K562 (cell line): Measurements from ENCODE around the gene DNASE1L3. TPM values are rescaled to one million over a fixed set of nuclear protein-coding genes. Genes with fewer than 3 reads are reported as not detected.
A peak's percentile ranks its signal among the peaks of the same experiment; 100 is the strongest.

Source experiments
- ATAC-seq: fragments of 200-7000 bp; cut with Tn5 transposase; 3 replicates; pipeline ENCODE4 v1.9.1; 2020; ENCODE audit warnings: moderate library complexity
- BruUV-seq: library from RNA; stranded (reverse); fragments of 400-500 nt; replicated peaks from 2 replicates; lab custom pipeline; 2021; lab: Mats Ljungman, UMichigan
- CTCF ChIA-PET: fragments of 300-600 bp; formaldehyde crosslinking; extraction: SDS; loops from one replicate; lab custom pipeline; 2021; ENCODE audit warnings: low intra/inter-chr PET ratio; lab: Yijun Ruan, JAX
- POLR2A ChIA-PET: fragments of 300-600, 350-650 bp; sonication (Branson Sonifier 250); formaldehyde crosslinking; extraction: SDS; loops from one replicate; lab custom pipeline; 2021; ENCODE audit warnings: antibody characterized with exemption, inconsistent platforms; lab: Yijun Ruan, JAX
- DNase-seq, 4 experiments: peaks; one replicate each; pipeline versions ENCODE4 v3.0.0 to v3.0.0-alpha.2; 2011 to 2018; ENCODE audit warnings: low spot score in 3 of 4, mixed read lengths in 3 of 4; ENCODE audit errors: extremely low read depth in 1 of 4
- FAIRE-seq: peaks from 2 replicates; lab custom pipeline; 2011; peaks lifted over from hg19 to GRCh38; lab: Jason Lieb, UNC
- H2AFZ ChIP-seq: 2 replicates; pipeline ENCODE4 v1.6.0; 2011; ENCODE audit warnings: low read depth, low read length, control low read depth, inconsistent platforms
- H3K27ac ChIP-seq: fragments of 200-600 bp; 3 replicates; pipeline ENCODE4 v1.8.0; 2011; ENCODE audit warnings: low read depth, mild to moderate bottlenecking, control low read depth, inconsistent platforms, low read length, moderate library complexity, mixed read lengths; ENCODE audit errors: extremely low read depth
- H3K27me3 ChIP-seq, 2 experiments: fragments of 300-600 bp in 1 of 2; 2 replicates in 1 of 2; 3 replicates in 1 of 2; pipeline versions ENCODE4 v1.6.0 to v1.8.0; 2011; ENCODE audit warnings: inconsistent platforms in 2 of 2, low read length in 2 of 2, mild to moderate bottlenecking in 1 of 2, mixed read lengths in 1 of 2, moderate library complexity in 1 of 2; ENCODE audit not compliant: control insufficient read depth in 2 of 2, insufficient read depth in 2 of 2
- H3K36me3 ChIP-seq: fragments of 300-600 bp; 3 replicates; pipeline ENCODE4 v1.8.0; 2011; ENCODE audit warnings: mild to moderate bottlenecking, low read length, inconsistent platforms; ENCODE audit not compliant: control insufficient read depth, insufficient read depth
- H3K4me1 ChIP-seq, 2 experiments: fragments of 200-600 bp in 1 of 2; replicated peaks in 1 of 2; 2 replicates in 1 of 2; 3 replicates in 1 of 2; pipeline versions ENCODE4 v1.5.1 to v1.8.0; 2011; ENCODE audit warnings: inconsistent platforms in 2 of 2, low read length in 2 of 2, mild to moderate bottlenecking in 1 of 2, mixed read lengths in 1 of 2, moderate library complexity in 1 of 2; ENCODE audit not compliant: control insufficient read depth in 2 of 2, insufficient read depth in 2 of 2
- H3K4me2 ChIP-seq: 2 replicates; pipeline ENCODE4 v1.6.1; 2011; ENCODE audit warnings: low read length, control low read depth, inconsistent platforms, mixed read lengths; ENCODE audit not compliant: insufficient read depth
- H3K4me3 ChIP-seq: fragments of 200-600 bp; sonication (generic), shearing (Covaris generic); 2 replicates; pipeline ENCODE4 v1.5.1; 2016; ENCODE audit warnings: control low read depth, inconsistent platforms
- H3K79me2 ChIP-seq: fragments of 200-600 bp; 3 replicates; pipeline ENCODE4 v1.8.0; 2011; ENCODE audit warnings: low read length, inconsistent platforms; ENCODE audit not compliant: control insufficient read depth, insufficient read depth
- H3K9ac ChIP-seq, 2 experiments: 2 replicates each; pipeline versions ENCODE4 v1.6.0 to v1.6.1; 2011; ENCODE audit warnings: low read depth in 2 of 2, low read length in 2 of 2, control low read depth in 1 of 2, inconsistent platforms in 1 of 2, mild to moderate bottlenecking in 1 of 2, mixed read lengths in 1 of 2; ENCODE audit not compliant: insufficient read depth in 1 of 2
- H3K9me1 ChIP-seq: one replicate; pipeline ENCODE4 v1.6.0; 2011; ENCODE audit warnings: inconsistent platforms, mild to moderate bottlenecking, low read length, moderate library complexity; ENCODE audit not compliant: control insufficient read depth, insufficient read depth
- H3K9me3 ChIP-seq: replicated peaks from 2 replicates; pipeline ENCODE4 v1.5.1; 2011; ENCODE audit warnings: low read depth, low read length, inconsistent platforms; ENCODE audit not compliant: control insufficient read depth, insufficient read depth
- H4K20me1 ChIP-seq: replicated peaks from 2 replicates; pipeline ENCODE4 v1.6.1; 2011; ENCODE audit warnings: low read length, inconsistent platforms, mixed read lengths; ENCODE audit not compliant: control insufficient read depth, insufficient read depth
- CREB1 ChIP-seq, 2 experiments: sonication (generic) in 1 of 2; formaldehyde crosslinking in 1 of 2; IDR thresholded peaks; 2 replicates each; pipeline versions ENCODE4 v1.6.1 to v1.8.0; 2012 to 2022; ENCODE audit warnings: inconsistent platforms in 1 of 2, mild to moderate bottlenecking in 1 of 2, missing genetic modification reagents in 1 of 2, moderate library complexity in 1 of 2
- CREM ChIP-seq: IDR thresholded peaks from 2 replicates; pipeline ENCODE4 v1.6.1; 2014; ENCODE audit warnings: antibody characterized with exemption, low read depth
- CTBP1 ChIP-seq: fragments of 450-650 bp; IDR thresholded peaks from 2 replicates; pipeline ENCODE4 v1.6.1; 2016; ENCODE audit warnings: borderline replicate concordance
- FOSL1 ChIP-seq: fragments of 200-800 bp; sonication (Bioruptor generic); conservative IDR thresholded peaks from 2 replicates; pipeline ENCODE4 v1.6.1; 2016; ENCODE audit warnings: missing genetic modification characterization, missing compliant biosample characterization
- GABPA ChIP-seq: fragments of 200-800 bp; sonication (Bioruptor generic); conservative IDR thresholded peaks from 2 replicates; pipeline ENCODE4 v1.6.1; 2016; ENCODE audit warnings: low read depth, missing genetic modification characterization, missing compliant biosample characterization
- GABPB1 ChIP-seq: sonication (generic); formaldehyde crosslinking; IDR thresholded peaks from 2 replicates; pipeline ENCODE4 v1.8.0; 2022; ENCODE audit warnings: mild to moderate bottlenecking, missing genetic modification reagents
- HINFP ChIP-seq: fragments of 450-650 bp; conservative IDR thresholded peaks from 2 replicates; pipeline ENCODE4 v1.6.1; 2016; ENCODE audit warnings: missing genetic modification characterization, low read depth, mild to moderate bottlenecking, control low read depth, missing compliant biosample characterization
- JUND ChIP-seq, 2 experiments: IDR thresholded peaks; 2 replicates in 1 of 2; 3 replicates in 1 of 2; pipeline ENCODE4 v1.6.1; 2011; ENCODE audit warnings: borderline replicate concordance in 2 of 2, low read depth in 2 of 2, low read length in 2 of 2, improper control_type of control experiment in 1 of 2, missing biosample characterization in 1 of 2, missing genetic modification characterization in 1 of 2, missing genetic modification reagents in 1 of 2
- KDM1A ChIP-seq, 2 experiments: fragments of 450-650 bp; IDR thresholded peaks; 2 replicates each; pipeline ENCODE4 v1.6.1; 2016; ENCODE audit warnings: mild to moderate bottlenecking in 2 of 2
- MAFK ChIP-seq: IDR thresholded peaks from 2 replicates; pipeline ENCODE4 v1.6.1; 2011; ENCODE audit warnings: low read length, improper control_type of control experiment
- PHB2 ChIP-seq: fragments of 450-650 bp; IDR thresholded peaks from 2 replicates; pipeline ENCODE4 v1.6.1; 2017; ENCODE audit warnings: low read depth
- RCOR1 ChIP-seq, 2 experiments: IDR thresholded peaks; 2 replicates each; pipeline ENCODE4 v1.6.1; 2012; ENCODE audit warnings: low read depth in 2 of 2, low read length in 2 of 2, borderline replicate concordance in 1 of 2, improper control_type of control experiment in 1 of 2
- SAFB ChIP-seq: fragments of 200-400 bp; formaldehyde crosslinking; IDR thresholded peaks from 2 replicates; pipeline ENCODE4 v1.6.1; 2017; ENCODE audit warnings: low read depth, low read length, borderline replicate concordance
- SMAD4 ChIP-seq: fragments of 250-450 bp; sonication (Bioruptor Pico); conservative IDR thresholded peaks from 2 replicates; pipeline ENCODE4 v1.8.0; 2021; ENCODE audit warnings: inconsistent platforms, mild to moderate bottlenecking, moderate library complexity
- ZBTB34 ChIP-seq: fragments of 250-450 bp; sonication (Bioruptor Pico); IDR thresholded peaks from 2 replicates; pipeline ENCODE4 v1.8.0; 2021; ENCODE audit warnings: mild to moderate bottlenecking, moderate library complexity
- ZKSCAN1 ChIP-seq: fragments of 150-350 bp; IDR thresholded peaks from 2 replicates; pipeline ENCODE4 v1.6.1; 2016; ENCODE audit warnings: low read depth, low read length
- WGBS: fragments of 100-300 bp; shearing (Covaris generic); methylation state at CpG from one replicate; pipeline ENCODE4 v1.1.6; 2016; ENCODE audit warnings: low coverage, mixed read lengths; ENCODE audit not compliant: insufficient coverage; ENCODE audit errors: missing lambda C conversion rate; 5-methylcytosine and 5-hydroxymethylcytosine counted together
- in situ Hi-C: fragments of 300-500 bp; cut with MboI; formaldehyde crosslinking; loops from 4 replicates; pipeline ENCODE4 v1.15.0; 2018; ENCODE audit warnings: inconsistent platforms, mixed read lengths
- intact Hi-C: fragments of 100-400 bp; cut with micrococcal nuclease; formaldehyde crosslinking; loops from 2 replicates; pipeline ENCODE4 v1.14.2; 2022
- polyA plus RNA-seq, 8 experiments: library from polyadenylated mRNA; depleted of rRNA in 4 of 8; stranded (reverse) in 5 of 8; unstranded in 3 of 8; fragments of >200 nt; fragmentation: Nextera tagmentation in 2 of 8; fragmentation: Illumina TruSeq in 1 of 8; extraction: Ambion mirVana in 2 of 8; extraction: Trizol in 1 of 8; gene quantifications; 2 replicates each; pipeline versions ENCODE4 v1.2.1 to v1.2.3, GENCODE V29; 2011 to 2014; ENCODE audit warnings: inconsistent platforms in 1 of 8, missing spikeins in 1 of 8
- total RNA-seq, 7 experiments: library from RNA; depleted of rRNA in 6 of 7; stranded (reverse); fragments of >200 nt in 6 of 7; fragmentation: Illumina TruSeq in 2 of 7; extraction: Trizol in 2 of 7; gene quantifications; 2 replicates each; pipeline versions ENCODE4 v1.2.1 to v1.2.3, GENCODE V29; 2011 to 2021; ENCODE audit warnings: low replicate concordance in 1 of 7

DNASE1L3 gene
- total and polyA plus RNA-seq, 9 of the 15 experiments (the other 6 are each of a cell fraction or from before 2014, with no cell fraction given): 0.06 TPM; not detected in 8

- TF ChIP-seq HINFP (tag): no peak
- TF ChIP-seq CTBP1: no peak
- TF ChIP-seq PHB2: no peak
- TF ChIP-seq SAFB: no peak
- TF ChIP-seq, all 486 proteins: peak for 0
These were observed at the start of gene DNASE1L3 (continued) for GRCh38 chr3:58210761-58211460.

DNA sequence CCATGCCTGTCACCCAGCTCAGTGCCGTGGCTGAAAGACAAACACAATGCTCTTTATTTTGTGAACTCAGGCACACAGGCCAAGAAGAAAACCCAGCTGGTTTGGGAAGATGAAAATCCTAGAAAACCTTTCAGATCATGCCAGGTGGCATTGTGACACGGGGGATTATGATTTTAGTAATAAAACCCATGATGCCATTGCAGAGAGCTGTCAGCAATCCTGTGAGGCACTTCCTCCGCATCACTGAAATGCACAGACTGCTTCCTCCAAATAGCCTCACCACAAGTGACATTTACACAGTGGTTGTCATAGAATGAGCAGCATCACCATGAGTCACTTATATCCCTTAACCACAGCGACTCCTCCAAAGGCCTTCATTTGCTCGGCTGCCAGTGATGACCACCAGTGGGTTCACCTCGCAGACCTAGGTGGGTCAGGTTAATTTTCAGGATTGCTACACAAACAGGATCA, 49.5 kb upstream of the DNASE1L3 start:
- intact Hi-C loops (no loop called here), in situ Hi-C loops (no loop called here)
- Histone ChIP-seq H3K27ac (no peak overlapping the region), H2AFZ (no peak overlapping the region), H3K4me3 (no peak overlapping the region), H3K27me3 (no peaks in the 10 kb centered on the region), H3K9ac (no peak overlapping the region), H4K20me1 (no peaks in the 10 kb centered on the region), H3K79me2 (no peaks in the 10 kb centered on the region), H3K4me1 (no peaks in the 10 kb centered on the region), H3K36me3 (no peaks in the 10 kb centered on the region), H3K9me1 (no peaks in the 10 kb centered on the region), H3K4me2 (no peak overlapping the region), H3K9me3 (no peaks in the 10 kb centered on the region)
- ChIA-PET CTCF (interaction anchor here (0.6 kb wide), 1 partner anchor 376 kb away, joined by 3 read pairs; no protein-coding TSS in a partner anchor), POLR2A (no interaction called here)
- 26% methylated on average over 6 of the region's 6 CpGs for WGBS
- BruUV-seq: no TSS peak
- ATAC-seq: no peak
- DNase-seq: no peak
- FAIRE-seq: no peak
- no peak for TF ChIP-seq CREB1 (IDR thresholded peaks at IDR 0.05)
- peak; percentile 44; the same call in 1 of the 2 replicates for TF ChIP-seq CREB1 (CRISPR knock-in tag; IDR thresholded peaks at IDR 0.05)
- no peak for TF ChIP-seq MAFK
- TF ChIP-seq CREM: peak; percentile 59
- TF ChIP-seq FOSL1 (tag): peak; percentile 74
- TF ChIP-seq ZKSCAN1: no peak
- peak; percentile 34 for TF ChIP-seq GABPA (tag)
- no peak for TF ChIP-seq SMAD4 (CRISPR knock-in tag)
- TF ChIP-seq ZBTB34: no peak
- peak; percentile 22; the same call in 1 of the 2 replicates for TF ChIP-seq JUND (IDR thresholded peaks at IDR 0.05; ENCODE audit: borderline replicate concordance, low read depth, low read length)
- no peak for TF ChIP-seq JUND (tag; IDR thresholded peaks at IDR 0.05; ENCODE audit: borderline replicate concordance, low read depth, low read length)
- 0 out of 4 replicates have a peak, but pooled peaks of 1 of the 2 experiments have one; percentile 18 for TF ChIP-seq RCOR1 (IDR thresholded peaks at IDR 0.05; ENCODE audit: borderline replicate concordance in 1 of 2, low read depth in 2 of 2, low read length in 2 of 2)
- peak; percentile 9 to 26; a peak in 2 of 4 replicates for TF ChIP-seq KDM1A (IDR thresholded peaks at IDR 0.05)
- TF ChIP-seq GABPB1 (CRISPR knock-in tag): 0 out of 2 replicates have a peak, but pooled peaks have one; percentile 39
